ENCODE measurements around the gene MMP25. TPM values are rescaled to one million over a fixed set of nuclear protein-coding genes. Genes with fewer than 3 reads are reported as not detected.

Gene MMP25
- total and polyA plus RNA-seq, 9 of the 15 experiments (the other 6 are each of a cell fraction or from before 2014, with no cell fraction given): 0.03 to 0.04 TPM; not detected in 7

DNA sequence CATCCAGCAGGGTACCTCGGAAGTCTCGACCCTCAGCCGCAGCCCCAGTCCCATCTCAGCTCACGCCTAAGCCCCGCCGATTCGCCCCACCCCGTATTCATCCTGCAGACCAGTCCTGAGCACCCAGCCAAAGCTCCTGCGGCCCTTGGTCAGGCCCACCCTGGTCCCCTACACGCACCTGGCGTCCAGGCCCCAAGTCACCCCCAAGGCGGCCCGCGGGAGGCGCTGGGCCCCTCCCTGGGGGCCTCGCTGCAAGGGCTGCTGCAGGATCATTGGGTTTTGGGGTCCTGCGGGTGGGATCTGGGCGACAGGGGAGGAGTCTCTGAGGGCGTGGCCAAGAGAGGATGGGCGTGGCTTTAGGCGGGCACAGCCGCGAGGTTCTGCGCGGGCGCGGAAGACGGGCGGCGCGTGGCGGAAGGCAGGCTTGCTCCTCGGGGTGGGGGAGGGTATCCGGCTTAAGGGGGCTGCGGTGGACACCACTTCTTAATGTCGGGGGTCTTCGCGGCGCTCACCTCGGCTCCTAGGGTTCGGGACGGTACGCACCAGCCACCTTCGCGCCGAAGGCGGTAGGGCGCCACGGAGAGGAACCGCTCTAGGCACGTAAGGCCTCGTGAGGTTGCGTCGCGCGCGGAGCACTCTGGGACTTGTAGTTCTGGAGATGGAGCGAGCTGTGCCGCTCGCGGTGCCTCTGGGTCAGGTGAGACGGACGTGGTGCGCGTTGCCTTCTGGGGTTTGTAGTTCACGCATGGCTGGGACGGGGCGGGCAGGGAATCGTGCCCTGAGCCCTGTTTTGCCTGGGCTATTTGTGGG is 22.5 kb upstream of the MMP25 start, which contains the start of the genes HCFC1R1 and THOC6 (continued):
- TF ChIP-seq, protein P1, sequence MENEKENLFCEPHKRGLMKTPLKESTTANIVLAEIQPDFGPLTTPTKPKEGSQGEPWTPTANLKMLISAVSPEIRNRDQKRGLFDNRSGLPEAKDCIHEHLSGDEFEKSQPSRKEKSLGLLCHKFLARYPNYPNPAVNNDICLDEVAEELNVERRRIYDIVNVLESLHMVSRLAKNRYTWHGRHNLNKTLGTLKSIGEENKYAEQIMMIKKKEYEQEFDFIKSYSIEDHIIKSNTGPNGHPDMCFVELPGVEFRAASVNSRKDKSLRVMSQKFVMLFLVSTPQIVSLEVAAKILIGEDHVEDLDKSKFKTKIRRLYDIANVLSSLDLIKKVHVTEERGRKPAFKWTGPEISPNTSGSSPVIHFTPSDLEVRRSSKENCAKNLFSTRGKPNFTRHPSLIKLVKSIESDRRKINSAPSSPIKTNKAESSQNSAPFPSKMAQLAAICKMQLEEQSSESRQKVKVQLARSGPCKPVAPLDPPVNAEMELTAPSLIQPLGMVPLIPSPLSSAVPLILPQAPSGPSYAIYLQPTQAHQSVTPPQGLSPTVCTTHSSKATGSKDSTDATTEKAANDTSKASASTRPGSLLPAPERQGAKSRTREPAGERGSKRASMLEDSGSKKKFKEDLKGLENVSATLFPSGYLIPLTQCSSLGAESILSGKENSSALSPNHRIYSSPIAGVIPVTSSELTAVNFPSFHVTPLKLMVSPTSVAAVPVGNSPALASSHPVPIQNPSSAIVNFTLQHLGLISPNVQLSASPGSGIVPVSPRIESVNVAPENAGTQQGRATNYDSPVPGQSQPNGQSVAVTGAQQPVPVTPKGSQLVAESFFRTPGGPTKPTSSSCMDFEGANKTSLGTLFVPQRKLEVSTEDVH (IDR thresholded peaks at IDR 0.05; ENCODE audit: low read depth, partially characterized antibody): peak; percentile 60
- TF ChIP-seq POLR3A (IDR thresholded peaks at IDR 0.05; ENCODE audit: borderline replicate concordance, extremely low read depth, insufficient read depth, insufficient read length) (no peak), ZNF79 (CRISPR knock-in tag; IDR thresholded peaks at IDR 0.05; ENCODE audit: low read depth) (no peak), TRIM28 (IDR thresholded peaks at IDR 0.05) (no peak), POLR2B (IDR thresholded peaks at IDR 0.05; ENCODE audit: low read depth, partially characterized antibody) (peak; percentile 94), HNRNPL (IDR thresholded peaks at IDR 0.05; ENCODE audit: low read depth, low read length) (0 out of 2 replicates have a peak, but pooled peaks have one; percentile 45), SAP30 (IDR thresholded peaks at IDR 0.05; ENCODE audit: borderline replicate concordance, insufficient read depth, low read depth, low read length, poor library complexity, severe bottlenecking) (peak; percentile 54), ZBTB17 (CRISPR knock-in tag; IDR thresholded peaks at IDR 0.05) (peak; percentile 86), HDAC6 (IDR thresholded peaks at IDR 0.05; ENCODE audit: low read depth, low read length) (peak; percentile 46; the same call in 1 of the 2 replicates), SIX5 (IDR thresholded peaks at IDR 0.05; ENCODE audit: borderline replicate concordance in 1 of 2, insufficient read depth in 1 of 2, low read depth in 1 of 2, low read length in 2 of 2) (peak; percentile 95 to 97), RBM15 (IDR thresholded peaks at IDR 0.05; ENCODE audit: insufficient read depth, low read length) (no peak), CHD1 (IDR thresholded peaks at IDR 0.05; ENCODE audit: low read length) (peak; percentile 55), L3MBTL2 (IDR thresholded peaks at IDR 0.05) (peak; percentile 94), ZNF12 (CRISPR knock-in tag; IDR thresholded peaks at IDR 0.05) (peak; percentile 82; the same call in 1 of the 2 replicates), ZNF589 (CRISPR knock-in tag; IDR thresholded peaks at IDR 0.05; ENCODE audit: low read depth) (no peak), SMAD4 (CRISPR knock-in tag; conservative IDR thresholded peaks at IDR 0.05) (peak; percentile 55; the same call in 1 of the 2 replicates)
- TF ChIP-seq, protein P2, sequence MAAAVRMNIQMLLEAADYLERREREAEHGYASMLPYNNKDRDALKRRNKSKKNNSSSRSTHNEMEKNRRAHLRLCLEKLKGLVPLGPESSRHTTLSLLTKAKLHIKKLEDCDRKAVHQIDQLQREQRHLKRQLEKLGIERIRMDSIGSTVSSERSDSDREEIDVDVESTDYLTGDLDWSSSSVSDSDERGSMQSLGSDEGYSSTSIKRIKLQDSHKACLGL (CRISPR knock-in tag; IDR thresholded peaks at IDR 0.05; ENCODE audit: borderline replicate concordance, poor library complexity, severe bottlenecking): no peak
- TF ChIP-seq, protein P3, sequence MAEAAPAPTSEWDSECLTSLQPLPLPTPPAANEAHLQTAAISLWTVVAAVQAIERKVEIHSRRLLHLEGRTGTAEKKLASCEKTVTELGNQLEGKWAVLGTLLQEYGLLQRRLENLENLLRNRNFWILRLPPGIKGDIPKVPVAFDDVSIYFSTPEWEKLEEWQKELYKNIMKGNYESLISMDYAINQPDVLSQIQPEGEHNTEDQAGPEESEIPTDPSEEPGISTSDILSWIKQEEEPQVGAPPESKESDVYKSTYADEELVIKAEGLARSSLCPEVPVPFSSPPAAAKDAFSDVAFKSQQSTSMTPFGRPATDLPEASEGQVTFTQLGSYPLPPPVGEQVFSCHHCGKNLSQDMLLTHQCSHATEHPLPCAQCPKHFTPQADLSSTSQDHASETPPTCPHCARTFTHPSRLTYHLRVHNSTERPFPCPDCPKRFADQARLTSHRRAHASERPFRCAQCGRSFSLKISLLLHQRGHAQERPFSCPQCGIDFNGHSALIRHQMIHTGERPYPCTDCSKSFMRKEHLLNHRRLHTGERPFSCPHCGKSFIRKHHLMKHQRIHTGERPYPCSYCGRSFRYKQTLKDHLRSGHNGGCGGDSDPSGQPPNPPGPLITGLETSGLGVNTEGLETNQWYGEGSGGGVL (CRISPR knock-in tag; IDR thresholded peaks at IDR 0.05): no peak
- TF ChIP-seq, protein P4, sequence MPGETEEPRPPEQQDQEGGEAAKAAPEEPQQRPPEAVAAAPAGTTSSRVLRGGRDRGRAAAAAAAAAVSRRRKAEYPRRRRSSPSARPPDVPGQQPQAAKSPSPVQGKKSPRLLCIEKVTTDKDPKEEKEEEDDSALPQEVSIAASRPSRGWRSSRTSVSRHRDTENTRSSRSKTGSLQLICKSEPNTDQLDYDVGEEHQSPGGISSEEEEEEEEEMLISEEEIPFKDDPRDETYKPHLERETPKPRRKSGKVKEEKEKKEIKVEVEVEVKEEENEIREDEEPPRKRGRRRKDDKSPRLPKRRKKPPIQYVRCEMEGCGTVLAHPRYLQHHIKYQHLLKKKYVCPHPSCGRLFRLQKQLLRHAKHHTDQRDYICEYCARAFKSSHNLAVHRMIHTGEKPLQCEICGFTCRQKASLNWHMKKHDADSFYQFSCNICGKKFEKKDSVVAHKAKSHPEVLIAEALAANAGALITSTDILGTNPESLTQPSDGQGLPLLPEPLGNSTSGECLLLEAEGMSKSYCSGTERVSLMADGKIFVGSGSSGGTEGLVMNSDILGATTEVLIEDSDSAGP (CRISPR knock-in tag; IDR thresholded peaks at IDR 0.05): no peak

Data from K562 (cell line).